NAMALWA (cell line): ENCODE results near the gene KCTD19.
"Not testable (repeated sequence)": the region's sequence is repeated elsewhere in the genome, so short reads cannot be mapped to it uniquely, and the experiment has no call there.

Source experiments
- DNase-seq: peaks from one replicate; pipeline ENCODE4 v3.0.0-alpha.2; 2015; ENCODE audit warnings: low spot score

Gene KCTD19

GRCh38 chr16:67326472-67327309, at the start of gene KCTD19, which contains the start of gene LRRC36:
Gene KCTD19, minus strand, starts transcription at chr16:67326741. Its CDS starts 34 bp downstream, at chr16:67326707.
Gene LRRC36, plus strand, starts transcription at chr16:67326815. Its CDS starts 48 bp downstream, at chr16:67326863.
- peak; percentile 63 for DNase-seq

- not testable (repeated sequence) for DNase-seq
These were observed 49.5 kb upstream of the KCTD19 start for GRCh38 chr16:67376012-67376411.

GRCh38 chr16:67372664-67373063, 46.1 kb upstream of the KCTD19 start:
- DNase-seq, result peak; percentile 54

DNA sequence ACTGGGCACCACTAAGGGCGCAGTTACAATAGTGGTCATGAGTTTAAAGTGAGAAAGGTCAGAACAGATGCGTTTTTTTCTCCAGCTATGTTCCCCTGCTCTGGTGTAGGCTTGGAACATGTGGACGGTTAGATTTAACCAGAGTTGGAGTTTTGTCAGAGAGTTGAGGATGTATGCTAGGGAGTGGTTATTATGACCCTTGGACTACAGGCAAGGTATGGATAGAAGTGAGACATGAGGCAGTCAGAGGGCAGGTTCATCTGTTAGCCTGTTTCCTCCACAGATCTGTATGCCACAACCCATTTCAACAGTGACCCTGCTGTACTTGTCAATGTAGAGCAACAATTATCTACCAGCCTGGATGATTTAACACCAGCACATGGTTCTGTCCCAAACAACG, 44.1 kb upstream of the KCTD19 start:
- DNase-seq, result no peak

DNA sequence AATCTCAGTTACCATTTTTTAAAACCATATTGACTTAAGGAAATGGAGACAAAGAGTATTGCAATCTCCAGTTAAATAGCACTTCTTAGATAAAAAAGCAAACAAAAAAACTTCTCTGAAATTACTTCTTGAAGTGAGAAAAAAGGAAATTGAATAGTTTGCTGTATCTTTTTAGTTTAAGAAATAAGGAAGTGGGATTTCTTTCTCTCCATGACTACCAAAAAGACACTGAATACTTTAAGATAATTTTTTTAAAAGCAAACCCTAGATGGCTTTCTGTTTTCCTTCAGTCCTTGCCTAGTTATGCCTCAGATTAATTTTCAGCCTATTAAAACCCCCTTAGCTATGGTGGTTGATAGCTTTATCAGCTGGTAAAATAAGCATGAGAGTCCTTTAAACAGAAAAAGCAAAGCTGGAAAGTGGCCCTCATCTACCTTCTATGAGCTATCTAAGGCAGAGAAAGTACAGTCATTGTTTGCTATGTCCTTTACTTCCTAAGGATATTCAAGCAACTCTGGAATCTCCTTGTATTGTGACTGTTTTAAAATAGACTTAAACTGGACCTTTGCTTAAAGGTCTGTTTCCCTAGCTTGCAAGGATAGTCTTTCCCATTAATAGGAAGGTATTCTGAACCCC, 38.2 kb upstream of the KCTD19 start:
- DNase-seq, result no peak

DNA sequence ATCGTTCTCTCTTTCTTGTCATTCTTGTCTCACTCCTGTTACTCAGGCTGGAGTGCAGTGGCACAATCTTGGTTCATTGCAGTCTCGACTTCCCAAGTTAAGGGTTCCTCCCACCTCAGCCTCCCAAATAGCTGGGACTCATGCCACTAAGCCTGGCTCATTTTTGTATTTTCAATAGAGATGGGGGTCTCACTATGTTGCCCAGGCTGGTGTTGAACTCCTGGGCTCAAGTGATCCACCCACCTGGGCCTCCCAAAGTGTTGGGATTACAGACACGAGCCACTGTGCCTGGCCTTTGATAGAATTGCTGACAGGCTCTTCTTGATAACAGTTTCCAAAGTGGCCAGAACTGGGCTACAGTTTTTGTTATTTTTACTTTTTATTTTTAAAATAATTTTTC, 34.5 kb upstream of the KCTD19 start:
- DNase-seq, result no peak

DNA sequence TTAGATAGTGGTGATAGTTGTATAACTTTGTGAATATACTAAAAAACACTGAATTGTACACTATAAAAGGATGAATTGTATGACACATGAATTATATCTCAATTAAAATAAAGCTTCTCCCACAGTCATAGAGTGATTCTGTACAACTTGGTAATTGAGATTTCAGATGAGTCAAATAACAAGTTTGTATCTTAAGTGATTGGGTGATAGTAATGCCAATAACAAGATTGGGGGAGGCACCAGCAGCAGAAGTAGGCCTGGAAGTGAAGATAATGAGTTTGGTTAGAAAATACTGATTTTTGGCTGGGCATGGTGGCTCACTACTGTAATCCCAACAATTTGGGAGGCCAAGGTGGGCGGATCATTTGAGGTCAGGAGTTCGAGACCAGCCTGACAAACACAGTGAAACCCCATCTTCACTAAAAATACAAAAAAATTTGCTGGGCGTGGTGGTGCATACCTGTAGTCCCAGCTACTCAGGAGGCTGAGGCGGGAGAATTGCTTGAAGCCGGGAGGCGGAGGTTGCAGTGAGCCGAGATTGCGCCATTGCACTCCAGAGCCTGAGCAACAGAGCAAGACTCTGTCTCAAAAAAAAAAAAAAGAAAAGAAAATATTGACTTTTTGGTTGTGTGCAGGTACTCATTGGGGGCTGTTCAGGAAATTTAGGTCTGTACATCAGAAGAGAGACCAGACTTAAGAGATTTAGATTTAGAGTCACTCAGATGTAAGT, 33.2 kb upstream of the KCTD19 start:
- not testable (repeated sequence) for DNase-seq

- no peak for DNase-seq
These were observed 31.0 kb upstream of the KCTD19 start for GRCh38 chr16:67357561-67357960.

DNA sequence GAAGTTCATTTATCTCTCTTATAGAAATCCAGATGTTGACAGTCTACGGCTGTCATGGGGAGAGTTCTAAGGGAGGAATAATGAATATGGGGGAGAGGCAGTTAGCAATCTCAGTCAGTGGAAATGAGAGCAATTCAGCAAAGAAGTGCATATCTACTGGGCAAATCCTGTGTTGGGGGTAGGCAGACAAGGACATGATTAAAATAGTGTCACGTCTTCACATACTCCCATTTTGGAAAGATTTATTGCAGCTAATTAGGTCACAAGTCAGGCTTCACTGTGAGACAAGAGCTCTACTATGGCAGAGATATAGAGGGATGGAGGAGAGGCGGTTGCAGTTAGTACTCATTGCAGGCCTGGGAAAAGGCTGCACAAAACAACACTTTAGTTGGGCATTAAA, 29.9 kb upstream of the KCTD19 start:
- DNase-seq, result no peak

DNA sequence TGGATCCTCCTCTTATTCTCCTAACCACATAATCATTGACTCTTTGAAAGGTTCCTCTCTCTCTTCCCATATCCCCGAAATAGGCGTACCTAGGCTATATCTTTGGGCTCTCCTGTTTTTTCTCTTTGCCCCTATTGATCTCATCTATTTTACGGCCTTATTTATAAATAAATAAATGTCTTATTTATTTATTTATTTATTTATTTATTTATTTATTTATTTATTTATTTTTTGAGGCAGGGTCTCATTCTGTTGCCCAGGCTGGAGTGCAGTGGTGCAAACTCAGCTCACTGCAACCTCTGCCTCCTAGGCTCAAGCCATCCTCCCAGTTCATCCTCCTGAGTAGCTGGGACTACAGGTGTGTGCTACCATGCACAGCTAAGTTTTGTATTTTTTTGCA, 25.9 kb upstream of the KCTD19 start:
- DNase-seq, result not testable (repeated sequence)

GRCh38 chr16:67350324-67350723, 23.8 kb upstream of the KCTD19 start:
- DNase-seq, result no peak

- DNase-seq, result peak; percentile 75
These were observed 22.6 kb upstream of the KCTD19 start for GRCh38 chr16:67349172-67349571.

GRCh38 chr16:67346341-67346740, 19.8 kb upstream of the KCTD19 start:
- no peak for DNase-seq

DNA sequence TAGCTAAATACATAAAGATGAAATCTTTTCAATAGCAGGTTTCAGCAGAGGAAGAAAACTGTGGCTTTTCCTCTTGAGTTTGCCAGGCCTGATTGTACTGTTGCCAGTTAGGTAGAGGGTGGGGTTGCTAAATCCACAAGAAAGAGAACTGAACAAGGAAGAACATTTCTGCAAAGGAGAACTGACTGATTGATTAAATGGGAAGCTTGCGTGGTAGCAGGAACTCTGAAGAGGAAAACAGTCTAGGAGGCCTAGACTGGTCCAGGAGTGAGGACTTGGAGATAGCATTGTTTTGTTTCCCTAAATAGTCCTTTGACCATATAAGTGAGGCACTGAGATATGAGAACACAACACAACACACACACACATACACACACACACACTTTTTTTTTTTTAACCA, 18.9 kb upstream of the KCTD19 start:
- DNase-seq, result no peak

DNA sequence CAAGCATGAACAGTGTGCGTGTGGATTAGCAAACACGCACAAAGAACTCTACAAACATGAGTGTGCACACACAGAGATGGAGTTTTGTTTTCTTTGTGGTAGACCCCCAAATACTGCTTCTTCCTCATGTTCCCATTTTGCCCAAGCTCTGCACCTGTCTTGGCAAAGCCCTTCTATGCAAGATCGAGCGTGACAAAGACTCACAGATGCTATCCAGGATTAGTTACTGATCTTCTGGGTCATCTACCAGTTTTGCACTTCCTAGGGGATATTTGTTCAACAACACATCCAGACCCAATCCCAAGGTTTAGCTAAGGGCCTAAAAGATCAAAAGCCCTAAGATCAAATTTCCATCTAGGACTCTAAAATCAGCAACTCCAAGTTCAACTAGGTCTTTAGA, 16.1 kb upstream of the KCTD19 start:
- DNase-seq, result no peak

DNA sequence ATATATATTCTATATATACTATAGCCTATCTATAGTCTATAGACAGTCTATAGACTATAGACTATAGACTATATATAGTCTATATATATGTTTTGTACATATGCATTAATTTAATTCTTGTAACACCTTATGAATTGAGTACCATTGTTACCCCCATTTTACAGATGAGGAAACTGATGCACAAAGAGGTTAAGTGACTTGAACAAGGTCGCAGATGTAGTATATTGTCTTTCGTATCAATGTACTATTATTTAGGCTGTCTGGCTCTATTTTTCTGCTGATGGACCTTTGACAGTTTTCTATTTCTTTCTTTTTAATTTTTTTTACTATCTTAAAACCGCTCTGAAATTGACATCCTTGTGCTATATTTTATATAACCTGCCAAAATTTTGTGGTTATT, 14.7 kb upstream of the KCTD19 start:
- no peak for DNase-seq

DNA sequence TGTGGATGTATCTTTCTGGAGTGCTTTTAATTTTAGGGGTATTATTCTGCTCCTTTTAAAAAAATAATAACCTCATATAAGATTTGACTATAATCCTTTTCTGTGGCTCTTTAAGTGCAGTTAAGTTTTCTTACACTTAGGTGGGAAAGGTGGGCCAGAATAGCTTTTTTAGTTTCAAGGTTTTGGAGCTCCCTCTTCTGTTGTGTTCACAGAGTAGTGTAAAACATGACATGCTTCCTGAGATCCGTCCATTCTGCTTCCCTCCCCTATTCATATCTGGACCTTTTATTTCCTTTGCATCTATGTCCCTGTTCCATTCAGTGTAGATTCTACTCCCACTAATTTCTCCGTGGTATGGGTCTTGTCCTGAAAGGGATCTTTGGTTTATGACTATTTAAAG, 12.9 kb upstream of the KCTD19 start:
- DNase-seq, result no peak

- no peak for DNase-seq
These were observed 10.1 kb upstream of the KCTD19 start for GRCh38 chr16:67336648-67337047.

DNA sequence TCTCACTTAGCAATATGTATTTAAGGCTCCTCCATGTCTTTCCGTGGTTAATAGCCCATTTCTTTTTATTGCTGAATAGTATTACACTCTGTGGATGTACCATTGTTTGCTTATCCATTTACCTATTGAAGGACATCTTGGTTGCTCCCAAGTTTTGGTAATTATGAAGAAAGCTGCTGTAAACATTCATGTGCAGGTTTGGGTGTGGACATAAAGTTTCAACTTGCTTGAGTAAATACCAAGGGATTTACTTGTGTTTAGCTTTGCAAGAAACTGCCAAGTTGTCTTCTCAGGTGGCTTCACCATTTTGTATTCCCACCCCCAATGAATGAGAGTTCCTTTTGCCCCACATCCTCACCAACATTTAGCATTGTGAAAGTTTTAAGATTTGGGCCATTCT, 9.6 kb upstream of the KCTD19 start:
- no peak for DNase-seq

- DNase-seq, result no peak
These were observed 6.8 kb upstream of the KCTD19 start for GRCh38 chr16:67333315-67333714.

DNA sequence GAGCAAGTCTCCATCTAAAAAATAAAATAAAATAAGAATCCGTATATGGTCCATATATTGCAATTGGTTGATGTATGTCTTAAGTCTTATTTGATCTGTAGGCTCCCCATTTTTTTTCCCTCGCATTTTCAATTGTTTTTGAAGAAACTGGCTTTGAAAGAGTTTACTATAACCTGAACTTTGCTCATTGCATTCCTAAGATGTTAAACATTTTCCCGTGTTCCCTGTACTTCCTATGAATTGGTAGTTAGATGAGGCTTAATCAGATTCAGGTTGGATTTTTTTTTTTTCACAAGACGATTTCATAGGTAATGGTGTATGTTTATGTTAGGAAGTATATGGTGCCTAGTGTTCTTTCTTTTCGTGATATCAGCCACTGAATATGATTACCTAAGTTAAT, 3.4 kb upstream of the KCTD19 start:
- DNase-seq, result no peak

GRCh38 chr16:67327743-67328142, 1.2 kb upstream of the KCTD19 start:
- DNase-seq, result no peak

DNA sequence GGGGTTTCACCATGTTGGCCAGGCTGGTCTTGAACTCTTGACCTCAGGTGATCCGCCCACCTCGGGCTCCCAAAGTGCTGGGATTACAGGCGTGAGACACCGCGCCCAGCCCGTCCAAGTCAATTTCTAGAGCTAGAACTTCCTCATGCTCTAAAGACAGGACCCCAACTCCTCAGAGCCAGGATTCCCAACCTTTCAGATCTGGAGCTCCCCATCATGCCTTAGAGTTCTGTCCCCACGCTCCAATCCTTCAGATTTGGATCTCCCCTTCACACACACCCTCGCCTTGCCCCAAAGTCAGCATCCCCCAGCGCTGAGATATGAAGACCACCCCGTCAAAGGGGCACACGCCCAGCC, 448 bp downstream of the KCTD19 start:
- DNase-seq, result no peak
